Stimulated activated CD4-positive, alpha-beta T cell treated with anti-CD3 and anti-CD28 coated beads, TNF-alpha, amount 100 ng/mL, for 48 hours (primary cell): ENCODE data around the gene MAN2A2.
"Not testable (repeated sequence)": the region's sequence is repeated elsewhere in the genome, so short reads cannot be mapped to it uniquely, and the experiment has no call there.

Experiments used
- DNase-seq, 3 donors: peaks; one replicate each; pipeline ENCODE4 v3.0.0-alpha.2; 2020; ENCODE audit warnings: low read depth in 3 of 3

The MAN2A2 gene

DNA sequence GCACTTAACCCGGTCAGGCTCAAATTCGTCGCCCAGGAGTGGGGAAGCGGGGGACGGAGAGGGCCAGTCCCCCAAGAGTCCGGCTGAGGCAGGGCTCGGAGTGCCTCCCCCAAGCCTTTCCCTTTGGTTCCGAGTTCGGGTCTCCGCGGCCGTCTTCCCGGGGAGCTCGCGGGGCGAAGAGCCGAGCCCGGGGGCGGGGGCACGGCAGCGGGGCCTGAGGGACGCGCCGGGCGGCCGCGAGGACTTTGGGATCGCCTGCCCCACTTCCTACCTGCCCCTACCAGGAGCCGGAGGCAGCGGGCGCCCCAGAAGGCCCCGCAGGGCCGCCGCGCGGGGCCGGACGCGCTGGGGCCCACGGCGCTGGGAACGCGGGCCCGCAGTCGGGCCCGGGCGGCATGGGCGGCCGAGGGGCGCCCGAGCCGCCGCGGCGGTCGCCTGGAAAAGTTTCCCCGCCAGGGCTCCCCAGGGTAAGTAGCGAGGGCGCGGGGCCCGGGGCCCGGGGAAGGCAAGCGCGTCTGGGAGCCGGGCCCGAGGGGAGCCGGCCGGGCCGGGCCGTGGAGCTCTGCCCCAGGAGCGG is 31.9 kb upstream of the MAN2A2 start:
- no peak for DNase-seq

DNA sequence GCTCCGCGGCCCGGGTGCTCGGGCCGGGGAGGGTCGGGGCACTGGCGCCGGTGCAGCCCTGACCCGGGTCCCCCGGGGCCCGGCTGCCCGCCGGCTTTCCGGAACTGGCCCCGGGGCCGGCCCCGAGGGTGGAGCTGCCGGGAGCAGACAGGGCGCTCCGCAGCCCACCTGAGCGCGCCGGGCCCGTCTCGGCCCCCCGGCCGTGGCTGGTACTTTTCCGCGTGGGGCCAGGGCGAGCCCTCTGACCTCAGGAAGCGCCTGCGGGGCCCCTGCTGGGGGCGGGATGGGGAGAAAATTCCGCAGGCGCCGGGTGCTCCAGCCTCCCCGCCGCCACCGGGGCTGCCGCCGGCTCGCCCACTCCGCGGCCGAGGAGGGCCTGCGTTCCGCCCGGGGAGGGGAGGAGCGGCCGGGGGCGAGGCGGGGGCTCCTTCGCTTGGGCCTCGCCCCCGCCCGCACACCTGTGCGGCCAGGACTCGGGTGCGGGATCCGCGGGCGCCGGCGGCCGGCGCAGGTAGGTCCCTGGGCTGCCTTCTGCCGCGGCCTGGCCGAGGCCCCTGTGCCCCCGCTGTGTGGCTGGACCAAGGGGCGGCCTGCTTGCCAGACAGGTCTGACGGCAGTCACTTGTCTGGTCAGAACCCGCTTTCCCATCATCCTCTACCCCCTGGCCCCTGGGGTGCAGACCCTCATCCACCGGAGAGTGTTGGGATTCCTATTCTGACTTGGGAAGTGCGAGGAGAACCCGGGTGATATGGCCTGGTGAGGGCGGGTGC is 31.2 kb upstream of the MAN2A2 start:
- DNase-seq: no peak

DNA sequence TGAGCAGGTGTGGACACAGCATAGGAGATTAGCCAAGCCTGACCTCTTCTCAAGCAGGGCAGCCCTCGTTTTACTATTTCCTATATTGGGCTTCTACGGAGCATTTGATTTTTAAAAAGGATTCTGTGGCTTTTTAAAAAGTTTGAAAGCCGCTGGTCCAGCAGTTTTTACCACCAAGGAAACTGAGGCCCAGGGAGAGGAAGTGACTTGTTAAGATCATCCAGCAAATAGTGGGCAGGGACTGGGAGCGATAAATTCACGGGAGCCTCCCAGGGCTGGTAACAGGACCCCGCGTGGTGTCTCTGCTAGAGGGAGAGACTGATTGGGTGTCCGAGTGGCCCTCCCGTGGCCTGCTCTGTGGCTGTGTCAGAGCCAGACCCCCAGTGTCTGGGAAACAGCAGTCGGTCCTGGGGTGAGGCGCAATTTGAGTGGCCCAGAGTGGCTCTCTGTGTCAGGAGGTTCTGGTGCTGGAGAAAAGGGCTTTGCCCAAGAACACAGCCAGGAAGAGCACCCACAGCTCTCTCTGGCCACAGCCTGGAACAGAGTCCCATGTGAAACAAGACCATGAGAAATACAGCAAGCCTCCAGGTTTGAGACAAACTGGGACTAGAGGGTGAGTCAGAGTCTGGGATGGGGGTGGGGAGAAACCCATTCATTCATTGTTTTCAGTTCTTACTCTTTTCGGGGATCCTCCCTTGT is 30.5 kb upstream of the MAN2A2 start:
- DNase-seq: peak in 1 of 3 donors; percentile 41

DNA sequence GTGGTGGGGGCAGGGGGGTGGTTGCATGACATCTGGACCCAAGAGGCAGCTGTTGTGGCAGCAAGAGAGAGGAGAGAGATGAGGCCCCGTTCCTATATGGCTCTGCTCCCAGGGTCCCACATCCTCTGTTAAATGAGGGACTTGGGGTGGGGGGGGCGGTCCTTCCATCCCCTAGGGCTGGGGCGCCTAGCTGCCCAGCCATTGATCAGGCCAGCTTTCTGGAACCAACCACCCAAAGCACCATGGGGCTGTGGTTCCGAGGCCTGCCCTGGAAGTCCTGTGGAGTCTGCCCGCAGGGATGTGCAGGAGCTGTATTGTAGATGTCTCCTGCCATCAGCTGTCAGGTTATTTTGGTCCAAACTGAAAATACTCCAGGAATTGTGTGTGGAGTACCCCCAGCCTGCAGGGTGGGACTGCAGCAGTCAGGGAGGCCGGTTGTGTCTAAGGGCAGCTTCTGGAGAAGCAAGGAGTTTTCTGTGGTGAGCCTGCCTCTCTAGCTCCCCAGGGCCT is 29.6 kb upstream of the MAN2A2 start:
- no peak for DNase-seq

DNA sequence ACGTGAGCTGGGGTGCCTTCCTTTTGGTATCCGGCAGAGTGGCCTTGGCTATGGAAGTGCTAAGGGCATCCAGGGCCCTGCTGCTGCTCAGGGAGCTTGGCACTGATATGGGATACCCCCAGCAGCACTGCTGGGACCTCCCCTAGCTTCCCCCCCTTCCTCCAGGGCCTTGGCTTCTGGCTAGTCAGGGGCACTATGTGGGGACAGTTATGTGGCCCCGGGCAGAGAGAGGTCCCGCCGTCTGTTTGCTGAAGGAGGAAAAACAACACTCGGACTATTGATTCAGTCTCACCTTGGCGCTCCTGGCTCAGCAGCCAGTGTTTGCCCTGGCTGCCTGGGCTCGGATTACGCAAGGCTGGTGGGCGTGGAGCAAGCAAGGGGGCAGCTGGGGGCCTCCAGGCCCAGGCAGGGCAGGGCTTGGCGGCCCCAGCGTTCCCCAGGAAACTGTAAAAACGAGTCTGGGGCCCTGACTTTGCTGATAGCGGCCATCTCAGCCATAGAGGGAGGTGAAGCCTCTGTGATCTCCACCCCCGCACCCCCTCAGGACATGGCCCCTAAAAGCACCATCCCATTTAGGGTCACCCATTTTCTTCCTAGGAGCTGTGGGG is 29.0 kb upstream of the MAN2A2 start:
- no peak for DNase-seq

- DNase-seq: not testable (repeated sequence)
Measured at GRCh38 chr15:90874986-90875385, 28.1 kb upstream of the MAN2A2 start.

DNA sequence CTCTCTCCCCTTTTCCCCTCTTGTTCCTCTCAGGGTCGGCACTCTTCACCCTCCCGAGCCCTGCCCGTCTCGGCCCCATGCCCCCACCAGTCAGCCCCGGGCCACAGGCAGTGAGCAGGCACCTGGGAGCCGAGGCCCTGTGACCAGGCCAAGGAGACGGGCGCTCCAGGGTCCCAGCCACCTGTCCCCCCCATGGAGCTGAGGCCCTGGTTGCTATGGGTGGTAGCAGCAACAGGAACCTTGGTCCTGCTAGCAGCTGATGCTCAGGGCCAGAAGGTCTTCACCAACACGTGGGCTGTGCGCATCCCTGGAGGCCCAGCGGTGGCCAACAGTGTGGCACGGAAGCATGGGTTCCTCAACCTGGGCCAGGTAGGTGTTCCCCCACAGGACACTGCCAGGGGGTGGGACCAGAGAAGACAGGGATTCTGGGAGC is 27.5 kb upstream of the MAN2A2 start:
- DNase-seq: no peak

- DNase-seq: no peak
Measured at GRCh38 chr15:90876046-90876445, 27.1 kb upstream of the MAN2A2 start.

- no peak for DNase-seq
Measured at GRCh38 chr15:90876512-90877170, 26.5 kb upstream of the MAN2A2 start.

GRCh38 chr15:90877315-90877714 is 25.8 kb upstream of the MAN2A2 start:
- no peak for DNase-seq

DNA sequence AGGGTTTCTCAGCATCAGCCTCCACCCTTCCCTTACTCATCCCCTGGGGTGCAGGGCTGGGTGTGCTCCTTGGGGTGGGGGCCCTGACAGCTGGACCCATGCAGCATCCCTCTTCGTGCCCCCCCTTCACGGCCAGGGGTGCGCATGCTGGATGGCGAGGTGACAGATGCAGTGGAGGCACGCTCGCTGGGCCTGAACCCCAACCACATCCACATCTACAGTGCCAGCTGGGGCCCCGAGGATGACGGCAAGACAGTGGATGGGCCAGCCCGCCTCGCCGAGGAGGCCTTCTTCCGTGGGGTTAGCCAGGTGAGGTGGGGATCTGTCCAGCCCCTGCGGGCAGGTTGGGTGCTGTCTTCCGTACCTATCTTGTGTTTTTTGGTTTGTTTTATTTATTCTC is 25.1 kb upstream of the MAN2A2 start:
- no peak for DNase-seq

DNA sequence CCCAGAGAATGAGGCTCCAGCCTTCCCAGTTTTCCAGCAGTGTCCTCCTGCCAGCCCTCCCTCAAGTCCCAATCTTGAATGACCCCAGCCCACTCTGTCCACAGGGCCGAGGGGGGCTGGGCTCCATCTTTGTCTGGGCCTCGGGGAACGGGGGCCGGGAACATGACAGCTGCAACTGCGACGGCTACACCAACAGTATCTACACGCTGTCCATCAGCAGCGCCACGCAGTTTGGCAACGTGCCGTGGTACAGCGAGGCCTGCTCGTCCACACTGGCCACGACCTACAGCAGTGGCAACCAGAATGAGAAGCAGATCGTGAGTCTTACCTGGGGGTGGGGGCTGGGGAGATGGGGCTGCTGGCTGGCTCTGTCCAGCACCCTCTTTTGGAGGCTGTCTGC is 24.4 kb upstream of the MAN2A2 start:
- no peak for DNase-seq

DNA sequence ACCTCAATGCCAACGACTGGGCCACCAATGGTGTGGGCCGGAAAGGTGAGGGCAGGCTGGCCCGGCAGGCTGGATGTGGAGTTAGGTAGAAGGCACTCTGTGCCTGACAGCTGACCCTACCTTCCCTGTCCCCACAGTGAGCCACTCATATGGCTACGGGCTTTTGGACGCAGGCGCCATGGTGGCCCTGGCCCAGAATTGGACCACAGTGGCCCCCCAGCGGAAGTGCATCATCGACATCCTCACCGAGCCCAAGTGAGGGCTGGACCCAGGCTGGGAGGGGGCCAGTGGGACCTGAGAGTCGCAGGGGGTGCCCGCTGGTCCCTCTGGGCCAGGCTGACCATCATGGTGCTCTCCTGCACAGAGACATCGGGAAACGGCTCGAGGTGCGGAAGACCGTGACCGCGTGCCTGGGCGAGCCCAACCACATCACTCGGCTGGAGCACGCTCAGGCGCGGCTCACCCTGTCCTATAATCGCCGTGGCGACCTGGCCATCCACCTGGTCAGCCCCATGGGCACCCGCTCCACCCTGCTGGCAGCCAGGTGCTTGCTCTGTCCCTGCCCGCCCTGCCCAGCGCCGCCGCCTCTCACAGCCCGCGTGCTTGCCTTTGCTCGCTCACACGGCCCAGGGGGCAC is 23.3 kb upstream of the MAN2A2 start:
- no peak for DNase-seq

GRCh38 chr15:90880381-90881145 is 22.5 kb upstream of the MAN2A2 start:
- no peak for DNase-seq

GRCh38 chr15:90881181-90881977 is 21.7 kb upstream of the MAN2A2 start:
- DNase-seq: no peak

- no peak for DNase-seq
Measured at GRCh38 chr15:90881978-90882721, 21.0 kb upstream of the MAN2A2 start.

GRCh38 chr15:90882781-90883525 is 20.1 kb upstream of the MAN2A2 start:
- no peak for DNase-seq

DNA sequence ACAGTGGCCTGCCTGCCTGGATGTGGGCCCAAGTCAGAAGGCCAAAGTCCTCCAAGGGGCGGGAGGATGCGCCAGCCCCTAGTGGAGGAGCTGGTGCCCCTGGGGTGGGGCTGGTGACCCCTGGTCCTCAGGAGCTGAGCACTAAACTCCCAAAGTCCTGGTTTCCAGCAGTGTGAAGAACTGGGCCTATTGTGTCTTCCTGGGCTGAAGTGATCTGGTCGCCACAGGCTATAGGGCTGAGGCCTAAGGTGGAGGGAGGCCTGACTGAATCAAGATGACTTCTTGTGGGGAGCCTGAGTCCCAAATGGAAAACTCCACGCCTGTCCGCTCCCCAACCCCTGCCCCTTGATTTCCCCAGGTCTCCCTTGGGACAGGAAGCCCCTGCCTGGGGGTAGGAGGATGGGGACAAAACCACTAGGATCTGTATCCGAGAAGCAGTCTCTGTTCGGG is 19.6 kb upstream of the MAN2A2 start:
- DNase-seq: no peak
